Pancreas (tissue), 10 donors: ENCODE data around the gene CLSTN1. TPM values are rescaled to one million over a fixed set of nuclear protein-coding genes. Genes with fewer than 3 reads are reported as not detected.
A peak's percentile ranks its signal among the peaks of the same experiment; 100 is the strongest.

Experiments used
- ATAC-seq, 4 donors: fragments of 200-7000 bp; cut with Tn5 transposase; one replicate each; pipeline versions ENCODE4 v1.8.0 to v1.9.1; 2020; ENCODE audit warnings: mild to moderate bottlenecking in 4 of 4, moderate library complexity in 4 of 4
- DNase-seq, 6 donors: peaks; one replicate each; pipeline ENCODE4 v3.0.0-alpha.2; 2020
- FAIRE-seq: peaks from 2 replicates; lab custom pipeline; 2012; peaks lifted over from hg19 to GRCh38; lab: Jason Lieb, UNC
- H3K27ac ChIP-seq, 4 donors: fragments of 200-600 bp; sonication (generic); 1 replicate in 3 of 4; 2 replicates in 1 of 4; pipeline versions ENCODE4 v1.5.0 to v1.8.0; 2020
- H3K27me3 ChIP-seq, 4 donors: fragments of 200-600 bp; one replicate each; pipeline ENCODE4 v1.8.0; 2021
- H3K36me3 ChIP-seq, 3 donors: fragments of 200-600 bp; sonication (generic) in 1 of 3; one replicate each; pipeline versions ENCODE4 v1.5.0 to v1.8.0; 2020 to 2021
- H3K4me1 ChIP-seq, 3 donors: fragments of 200-600 bp; one replicate each; pipeline ENCODE4 v1.8.0; 2021
- H3K4me3 ChIP-seq, 4 donors: fragments of 200-600 bp; sonication (generic) in 2 of 4; one replicate each; pipeline versions ENCODE4 v1.5.0 to v1.8.0; 2020 to 2021
- H3K9me3 ChIP-seq, 4 donors: fragments of 200-600 bp; one replicate each; pipeline ENCODE4 v1.8.0; 2021
- CTCF ChIP-seq, 4 donors: fragments of 200-600 bp; sonication (generic) in 3 of 4; IDR thresholded peaks; one replicate each; pipeline versions ENCODE4 v1.5.0 to v1.8.0; 2021; ENCODE audit warnings: antibody characterized with exemption in 4 of 4
- whole genome bisulfite sequencing, 2 donors: extraction: QIAGEN DNeasy Blood & Tissue Kit; methylation state at CpG; one replicate each; pipeline ENCODE4 v1.1.7; 2013; 5-methylcytosine and 5-hydroxymethylcytosine counted together
- intact Hi-C, 3 donors: fragments of 100-400 bp; cut with DNase I; formaldehyde crosslinking; loops; one replicate each; pipeline versions ENCODE4 v1.11.1 to v1.14.2; 2022
- polyA plus RNA-seq, 2 donors: library from polyadenylated mRNA; stranded (reverse); fragments of 200-250 nt; gene quantifications; one replicate each; pipeline ENCODE4 v1.2.3, GENCODE V29; 2013
- total RNA-seq, 6 donors: library from RNA; stranded (reverse); fragmentation: NEBNext Ultra II Directional in 4 of 6; extraction: Animal tissue kit (Norgen Biotek cat#: 25700) in 4 of 6; gene quantifications; one replicate each; pipeline versions ENCODE4 v1.2.1 to v1.2.4, GENCODE V29; 2021 to 2023
- donor health status: healthy with polysubstance abuse.
- donor health status: DM: no; HTN: no; CAD: no; lungs with moderate emphysema.
- donor health status: DM: no; HTN: no; CAD: no.
- donor health status: control.
- donor health status: control.
- donor health status: Bipolar disorder and iron deficiency.
- donor health status: DM: yes; HTN: yes; CAD: no.
- donor health status: DM: no; HTN: no; CAD: no.
- donor health status: DM: no; HTN: no; CAD: no.
- donor health status: DM: yes; HTN: yes; CAD: no.

The CLSTN1 gene
- total and polyA plus RNA-seq, 8 donors: 44.2 to 73.5 (median 61.8) TPM

- FAIRE-seq: no peak
- peak in 3 of 6 donors; percentile 42 to 59 (median 53) for DNase-seq
- no peak overlapping the region for H3K27ac ChIP-seq
- H3K4me3 ChIP-seq: no peak overlapping the region
- no peak for TF ChIP-seq CTCF (IDR thresholded peaks at IDR 0.05)
- no peaks in the 10 kb centered on the region for H3K36me3 ChIP-seq
- peak in 2 of 4 donors; percentile 87 to 94 for ATAC-seq
- H3K27me3 ChIP-seq: no peaks in the 10 kb centered on the region
- WGBS, 2 donors: 61 to 78% methylated on average over 18 of the region's 18 CpGs
- no peaks in the 10 kb centered on the region for H3K9me3 ChIP-seq
- H3K4me1 ChIP-seq: no peaks in the 10 kb centered on the region
- intact Hi-C loops: no loop called here
Measured at GRCh38 chr1:9850442-9851162, 26.8 kb upstream of the CLSTN1 start.

DNA sequence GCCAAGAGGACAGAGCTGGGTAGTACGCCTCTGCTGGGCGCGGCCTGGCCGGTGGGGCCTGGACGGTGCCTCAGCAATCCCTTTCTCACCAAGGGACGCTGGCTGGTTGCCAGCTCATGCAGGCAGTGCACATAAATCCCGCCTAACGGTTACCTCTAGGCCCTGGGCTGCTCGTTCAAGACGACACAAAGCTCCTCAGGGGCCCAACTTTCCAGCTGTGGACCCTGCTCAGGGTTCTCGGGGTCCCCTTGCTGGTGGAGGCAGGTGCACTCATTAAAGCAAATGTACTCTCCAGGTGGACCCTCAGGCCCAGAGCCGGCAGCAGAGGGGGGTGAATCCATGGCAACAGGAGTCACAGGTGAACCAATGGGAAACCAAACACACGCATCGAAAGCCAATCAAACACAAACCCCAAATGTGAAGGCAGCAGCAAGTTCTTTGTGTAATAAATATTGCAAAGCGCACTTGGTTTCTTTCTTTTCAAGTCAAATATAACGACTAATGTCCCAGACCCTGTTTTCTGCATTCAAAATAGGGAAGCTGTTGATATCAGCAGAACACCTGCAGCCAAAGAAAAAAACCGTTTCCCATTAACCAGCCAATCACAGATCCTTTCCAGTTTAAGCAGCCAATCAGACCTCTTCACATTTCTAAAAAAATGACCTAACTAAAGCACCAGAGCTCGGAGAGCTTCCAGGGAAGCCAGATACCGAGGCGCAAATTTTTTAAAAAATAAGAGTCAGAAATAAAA is 26.1 kb upstream of the CLSTN1 start:
- 86 to 88% methylated on average over 20 of the region's 20 CpGs for WGBS, 2 donors
- ATAC-seq (no peak), DNase-seq (peak in 1 of 6 donors; percentile 43)

DNA sequence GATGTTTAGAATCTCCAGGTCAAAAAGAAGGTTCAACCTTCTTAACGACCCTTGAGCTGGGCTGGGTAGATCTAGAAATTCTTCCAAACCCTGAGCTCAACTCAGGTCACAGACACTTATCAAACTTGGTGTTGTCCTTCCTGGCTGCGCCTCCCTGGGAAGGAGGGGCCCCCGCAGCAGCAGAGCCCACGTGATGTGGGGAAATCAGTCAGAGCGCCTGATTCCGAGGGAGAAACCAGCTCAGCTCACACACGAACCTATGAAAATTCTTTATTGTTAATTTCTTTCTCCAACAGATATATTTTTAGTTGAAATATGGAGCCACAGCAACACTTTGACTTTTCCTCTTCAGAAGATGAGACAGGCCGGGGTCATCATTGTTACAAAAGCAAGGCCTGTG is 24.3 kb upstream of the CLSTN1 start:
- no peak for FAIRE-seq
- H3K9me3 ChIP-seq: no peaks in the 10 kb centered on the region
- peaks cover 0 to 5% (median 0%) of the 10 kb centered on the region in 3 donors for H3K4me1 ChIP-seq
- peak in 1 of 6 donors; percentile 4 for DNase-seq
- 75 to 82% methylated on average over 8 of the region's 8 CpGs for WGBS, 2 donors
- H3K4me3 ChIP-seq: no peak overlapping the region
- no peak for ATAC-seq
- H3K27me3 ChIP-seq: no peaks in the 10 kb centered on the region
- TF ChIP-seq CTCF (IDR thresholded peaks at IDR 0.05): no peak
- no peaks in the 10 kb centered on the region for H3K36me3 ChIP-seq
- no peak overlapping the region for H3K27ac ChIP-seq
- intact Hi-C loops: no loop called here

More for the DNA sequence above, 26.1 kb upstream of the CLSTN1 start:
- no peaks in the 10 kb centered on the region for H3K4me1 ChIP-seq
- no peak overlapping the region for H3K4me3 ChIP-seq
- H3K36me3 ChIP-seq: no peaks in the 10 kb centered on the region
- H3K27me3 ChIP-seq: no peaks in the 10 kb centered on the region
- intact Hi-C loops: no loop called here
- FAIRE-seq: no peak
- no peak for TF ChIP-seq CTCF (IDR thresholded peaks at IDR 0.05)
- H3K9me3 ChIP-seq: no peaks in the 10 kb centered on the region
- H3K27ac ChIP-seq: no peak overlapping the region

DNA sequence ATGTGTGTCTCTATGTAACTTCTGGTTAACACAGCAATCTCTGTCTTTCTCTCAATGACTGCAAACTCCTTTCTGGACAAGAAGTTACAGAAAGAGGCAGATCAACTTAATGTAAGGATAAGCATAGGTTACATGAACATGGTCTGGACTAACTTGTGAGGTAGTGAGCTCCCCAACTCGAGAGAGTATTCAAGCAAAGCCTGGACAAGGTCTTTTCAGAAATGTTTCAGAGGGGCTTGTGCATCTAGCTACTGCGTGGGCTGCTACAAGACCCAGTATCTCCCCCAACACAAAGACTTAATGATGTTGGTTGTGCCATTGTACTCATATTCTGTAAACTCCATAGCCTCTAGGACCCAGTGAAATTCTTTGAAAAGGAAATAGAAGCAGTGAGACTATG is 23.5 kb upstream of the CLSTN1 start:
- no peak for DNase-seq
- 86 to 92% methylated on average over 2 of the region's 2 CpGs for WGBS, 2 donors
- no peak overlapping the region for H3K27ac ChIP-seq
- no peak for FAIRE-seq
- no peaks in the 10 kb centered on the region for H3K9me3 ChIP-seq
- H3K27me3 ChIP-seq: no peaks in the 10 kb centered on the region
- ATAC-seq: no peak
- no peaks in the 10 kb centered on the region for H3K36me3 ChIP-seq
- H3K4me1 ChIP-seq: peaks cover 0 to 7% (median 0%) of the 10 kb centered on the region in 3 donors
- no peak overlapping the region for H3K4me3 ChIP-seq
- intact Hi-C loops: no loop called here
- TF ChIP-seq CTCF (IDR thresholded peaks at IDR 0.05): no peak
